GM12801 (cell line): ENCODE measurements around the gene MTHFD1L.

Experiments
- TF ChIP-seq, protein P1 (sequence below): IDR thresholded peaks from one replicate; pipeline ENCODE4 v1.5.1; 2011; ENCODE audit warnings: control low read depth; ENCODE audit not compliant: insufficient read length; ENCODE audit errors: extremely low read depth

The MTHFD1L gene

DNA sequence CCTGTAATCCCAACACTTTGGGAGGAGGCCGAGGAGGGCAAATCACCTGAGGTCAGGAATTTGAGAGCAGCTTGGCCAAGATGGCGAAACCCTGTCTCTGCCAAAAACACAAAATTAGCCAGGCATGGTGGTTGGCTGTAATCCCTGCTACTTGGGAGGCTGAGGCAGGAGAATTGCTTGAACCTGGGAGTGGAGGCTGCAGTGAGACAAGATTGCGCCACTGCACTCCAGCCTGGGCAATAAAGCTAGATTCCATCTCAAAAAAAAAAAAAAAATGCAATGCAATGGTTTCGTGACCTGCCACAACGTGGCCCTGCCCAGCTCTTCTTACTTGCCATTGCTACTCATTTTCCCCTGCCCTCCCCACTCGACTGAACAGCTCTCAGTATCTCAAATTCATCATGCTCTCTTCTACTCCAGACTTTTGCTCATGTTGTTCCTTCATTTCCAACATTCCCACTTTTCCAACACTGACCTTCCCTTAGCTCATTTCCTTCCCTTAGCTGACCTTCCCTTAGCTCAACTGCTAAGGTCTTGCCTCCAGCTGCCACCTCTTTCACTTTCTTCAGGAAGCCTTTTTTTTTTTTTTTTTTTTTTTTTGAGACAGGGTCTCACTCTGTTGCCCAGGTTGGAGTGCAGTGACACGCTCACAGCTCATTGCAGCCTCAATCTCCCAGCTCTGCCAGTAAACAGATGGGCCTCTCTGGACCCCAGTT lies 2.1 kb upstream of the MTHFD1L start:
- TF ChIP-seq, protein P1, sequence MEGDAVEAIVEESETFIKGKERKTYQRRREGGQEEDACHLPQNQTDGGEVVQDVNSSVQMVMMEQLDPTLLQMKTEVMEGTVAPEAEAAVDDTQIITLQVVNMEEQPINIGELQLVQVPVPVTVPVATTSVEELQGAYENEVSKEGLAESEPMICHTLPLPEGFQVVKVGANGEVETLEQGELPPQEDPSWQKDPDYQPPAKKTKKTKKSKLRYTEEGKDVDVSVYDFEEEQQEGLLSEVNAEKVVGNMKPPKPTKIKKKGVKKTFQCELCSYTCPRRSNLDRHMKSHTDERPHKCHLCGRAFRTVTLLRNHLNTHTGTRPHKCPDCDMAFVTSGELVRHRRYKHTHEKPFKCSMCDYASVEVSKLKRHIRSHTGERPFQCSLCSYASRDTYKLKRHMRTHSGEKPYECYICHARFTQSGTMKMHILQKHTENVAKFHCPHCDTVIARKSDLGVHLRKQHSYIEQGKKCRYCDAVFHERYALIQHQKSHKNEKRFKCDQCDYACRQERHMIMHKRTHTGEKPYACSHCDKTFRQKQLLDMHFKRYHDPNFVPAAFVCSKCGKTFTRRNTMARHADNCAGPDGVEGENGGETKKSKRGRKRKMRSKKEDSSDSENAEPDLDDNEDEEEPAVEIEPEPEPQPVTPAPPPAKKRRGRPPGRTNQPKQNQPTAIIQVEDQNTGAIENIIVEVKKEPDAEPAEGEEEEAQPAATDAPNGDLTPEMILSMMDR, result no peak

DNA sequence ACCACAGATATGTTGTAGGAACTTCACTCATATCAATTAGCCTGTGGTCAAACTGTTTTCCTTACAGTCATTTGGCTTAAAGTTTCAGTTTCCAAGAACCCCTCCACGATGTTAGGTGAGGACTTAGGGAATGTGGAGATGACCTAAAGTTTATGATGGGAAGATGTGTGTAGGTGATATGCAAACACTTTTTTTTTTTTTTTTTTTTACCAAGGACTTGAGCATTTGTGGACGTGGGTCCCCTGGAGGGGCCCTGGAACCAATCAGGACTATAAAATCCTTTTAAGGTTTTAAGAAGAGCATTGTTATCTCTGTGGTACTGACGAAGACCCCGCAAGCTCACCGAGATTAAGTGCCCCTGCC lies 478 bp upstream of the MTHFD1L start:
- TF ChIP-seq, protein P1, result no peak

DNA sequence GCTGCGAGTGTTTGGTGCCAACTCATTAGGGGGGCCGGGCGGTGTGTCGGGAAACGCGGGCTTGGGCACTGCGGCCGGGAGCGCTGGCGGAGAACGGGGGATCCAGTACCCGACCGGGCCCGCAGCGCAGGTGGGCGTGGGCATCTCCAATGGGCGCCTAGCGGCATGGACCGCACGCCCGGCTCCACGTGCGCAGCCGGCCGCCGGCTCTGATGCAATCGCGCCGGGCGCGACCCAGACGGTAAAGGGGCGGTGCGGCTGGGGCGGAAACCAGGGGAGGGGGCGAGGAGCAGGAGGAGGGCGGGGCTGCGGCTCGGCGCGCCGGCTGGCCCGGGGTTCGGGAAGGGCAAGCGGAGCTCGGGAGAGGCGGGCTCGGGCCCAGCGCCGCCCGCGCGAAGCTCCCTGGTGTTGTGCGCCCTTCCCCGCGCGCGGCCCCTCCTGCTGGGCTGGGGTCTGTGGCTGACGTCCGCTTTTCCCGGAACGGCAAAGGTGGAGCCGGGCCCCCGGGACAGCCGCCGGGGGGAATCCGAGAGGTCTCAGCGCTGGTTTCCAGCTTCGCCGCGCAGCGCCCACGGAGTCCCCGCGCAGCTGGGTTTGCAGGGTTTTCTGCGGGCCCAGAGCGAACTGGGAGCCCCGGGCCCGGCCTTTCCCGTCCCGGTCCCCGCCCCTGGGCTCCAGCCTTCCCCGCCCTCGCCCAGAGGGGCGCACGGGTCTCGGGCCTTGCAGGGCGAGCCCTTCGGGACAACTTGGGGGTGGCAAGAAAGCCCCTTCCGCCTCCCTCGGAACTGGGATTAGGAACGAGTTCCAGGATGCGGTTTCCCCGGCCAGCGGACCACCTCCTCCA lies 867 bp downstream of the MTHFD1L start:
- TF ChIP-seq, protein P1, result no peak

DNA sequence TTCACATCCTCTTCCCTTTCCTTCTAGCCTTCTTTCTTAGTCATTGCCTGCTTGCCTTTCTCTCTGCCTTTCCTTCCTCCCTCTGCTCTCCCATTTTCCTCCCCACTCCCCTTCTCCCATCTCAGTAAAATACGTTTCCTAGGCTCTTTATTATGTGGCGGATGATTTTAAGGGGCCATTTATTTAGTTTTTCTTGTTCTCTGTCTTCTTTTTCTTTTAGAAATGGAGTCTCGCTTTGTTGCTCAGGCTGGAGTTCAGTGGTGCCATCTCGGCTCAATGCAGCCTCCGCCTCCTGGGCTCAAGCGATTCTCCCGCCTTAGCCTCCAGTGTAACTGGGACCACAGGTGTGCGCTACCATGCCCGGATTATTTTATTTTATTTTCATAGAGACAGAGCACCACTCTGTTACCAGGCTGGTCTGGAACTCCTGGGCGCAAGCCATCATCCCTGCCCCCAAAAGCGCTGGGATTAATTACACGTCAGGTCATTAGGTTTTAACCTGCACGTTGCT lies 1.5 kb downstream of the MTHFD1L start:
- TF ChIP-seq, protein P1, result no peak

DNA sequence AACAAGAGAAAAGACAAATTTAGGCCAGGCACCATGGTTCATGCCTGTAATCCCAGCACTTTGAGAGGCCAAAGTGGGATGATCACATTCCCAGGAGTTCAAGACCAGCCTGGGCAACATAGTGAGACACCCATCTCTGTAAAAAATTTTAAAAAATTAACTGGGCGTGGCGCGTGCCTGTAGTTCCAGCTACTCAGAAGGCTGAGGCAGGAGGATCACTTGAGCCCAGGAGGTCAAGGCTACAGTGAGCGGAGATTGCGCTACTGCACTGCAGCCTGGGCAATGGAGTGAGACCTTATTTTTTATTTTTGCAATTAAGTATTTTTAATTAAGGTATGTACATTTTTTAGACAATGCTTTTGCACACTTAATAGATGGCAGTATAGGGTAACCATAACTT lies 3.3 kb downstream of the MTHFD1L start:
- TF ChIP-seq, protein P1, result no peak

DNA sequence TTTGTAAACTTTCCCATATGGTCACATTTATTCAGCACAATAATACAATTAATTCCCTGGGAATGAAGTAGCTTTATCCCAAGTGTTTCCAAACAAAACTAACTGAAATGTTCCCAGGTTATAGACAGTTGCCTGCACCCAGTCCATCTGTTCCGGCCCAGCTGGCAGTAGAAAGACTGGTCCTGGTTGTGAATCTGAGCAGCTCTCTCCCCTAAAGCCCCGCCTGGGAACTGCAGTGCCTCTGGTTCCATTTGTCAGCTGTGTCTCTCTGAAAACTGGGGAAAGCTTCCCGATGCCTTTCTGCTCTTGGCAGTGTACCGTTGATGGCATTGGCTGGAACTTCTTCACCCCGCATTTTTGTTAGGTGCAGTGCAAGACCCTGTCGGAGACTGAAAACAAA lies 8.7 kb downstream of the MTHFD1L start:
- TF ChIP-seq, protein P1, result no peak

DNA sequence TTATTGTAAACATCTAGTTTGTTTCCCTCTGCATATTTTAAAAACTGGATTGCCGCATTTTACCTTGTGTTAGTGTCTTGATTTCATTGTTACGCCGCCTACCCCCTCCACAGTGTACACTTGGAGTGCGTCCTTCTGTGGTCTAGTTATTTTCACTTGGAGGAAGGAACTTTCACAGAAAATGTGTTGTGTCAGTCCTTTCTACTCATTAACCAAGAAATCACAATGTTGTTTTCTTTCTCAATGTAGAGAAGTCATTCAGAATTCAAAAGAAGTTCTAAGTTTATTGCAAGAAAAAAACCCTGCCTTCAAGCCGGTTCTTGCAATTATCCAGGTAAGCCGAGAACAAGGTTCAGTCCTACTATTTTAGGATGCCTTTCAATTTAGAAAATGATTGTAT lies 10.3 kb downstream of the MTHFD1L start:
- TF ChIP-seq, protein P1, result no peak
